H9 (cell line): Measurements from ENCODE around the gene PCNX3. TPM values are rescaled to one million over a fixed set of nuclear protein-coding genes. Genes with fewer than 3 reads are reported as not detected.
A peak's percentile ranks its signal among the peaks of the same experiment; 100 is the strongest.

ENCODE experiments used
- DNase-seq: peaks from one replicate; pipeline ENCODE4 v3.0.0-alpha.2; 2017
- H2AFZ ChIP-seq: one replicate; pipeline ENCODE4 v1.6.1; 2013; ENCODE audit warnings: mild to moderate bottlenecking, low read length, control low read depth, moderate library complexity
- H2AK5ac ChIP-seq: 2 replicates; pipeline ENCODE4 v1.6.1; 2013; ENCODE audit warnings: low read length, control low read depth, mixed read lengths; ENCODE audit not compliant: insufficient read length
- H2BK120ac ChIP-seq: one replicate; pipeline ENCODE4 v1.6.1; 2013; ENCODE audit warnings: low read depth, mild to moderate bottlenecking, low read length, control low read depth, inconsistent platforms; ENCODE audit not compliant: poor library complexity, severe bottlenecking
- H2BK12ac ChIP-seq: 2 replicates; pipeline ENCODE4 v1.6.1; 2013; ENCODE audit warnings: low read length, control low read depth, mixed read lengths, low read depth; ENCODE audit not compliant: insufficient read length
- H2BK15ac ChIP-seq: 2 replicates; pipeline ENCODE4 v1.6.1; 2013; ENCODE audit warnings: low read depth, low read length, control low read depth
- H2BK20ac ChIP-seq: one replicate; pipeline ENCODE4 v1.6.1; 2013; ENCODE audit warnings: low read depth, mild to moderate bottlenecking, low read length, control low read depth, inconsistent platforms; ENCODE audit not compliant: poor library complexity, severe bottlenecking
- H2BK5ac ChIP-seq: 2 replicates; pipeline ENCODE4 v1.6.1; 2013; ENCODE audit warnings: low read length, control low read depth, mixed read lengths; ENCODE audit not compliant: insufficient read length
- H3K14ac ChIP-seq: 2 replicates; pipeline ENCODE4 v1.6.1; 2013; ENCODE audit warnings: low read length, control low read depth; ENCODE audit not compliant: insufficient read depth
- H3K18ac ChIP-seq: 2 replicates; pipeline ENCODE4 v1.6.1; 2013; ENCODE audit warnings: low read depth, mild to moderate bottlenecking, mixed read lengths, low read length, control low read depth; ENCODE audit not compliant: insufficient read length
- H3K23ac ChIP-seq: 2 replicates; pipeline ENCODE4 v1.6.1; 2013; ENCODE audit warnings: low read length, control low read depth, mixed read lengths, low read depth; ENCODE audit not compliant: insufficient read length
- H3K23me2 ChIP-seq: 2 replicates; pipeline ENCODE4 v1.6.1; 2013; ENCODE audit warnings: low read depth, mild to moderate bottlenecking, mixed read lengths, low read length, control low read depth; ENCODE audit not compliant: insufficient read length, poor library complexity, severe bottlenecking
- H3K27ac ChIP-seq: 2 replicates; pipeline ENCODE4 v1.5.1; 2013; ENCODE audit warnings: low read length, control low read depth, mixed read lengths, low read depth; ENCODE audit not compliant: insufficient read length
- H3K27me3 ChIP-seq: 2 replicates; pipeline ENCODE4 v1.6.1; 2013; ENCODE audit warnings: low read length, control low read depth, inconsistent platforms; ENCODE audit not compliant: insufficient read depth
- H3K4ac ChIP-seq: 2 replicates; pipeline ENCODE4 v1.6.1; 2013; ENCODE audit warnings: low read depth, mild to moderate bottlenecking, control low read depth, inconsistent platforms, low read length, moderate library complexity
- H3K4me1 ChIP-seq: 2 replicates; pipeline ENCODE4 v1.6.1; 2013; ENCODE audit warnings: low read length, control low read depth, inconsistent platforms; ENCODE audit not compliant: insufficient read depth
- H3K4me2 ChIP-seq: 2 replicates; pipeline ENCODE4 v1.6.1; 2013; ENCODE audit warnings: low read length, control low read depth, mixed read lengths; ENCODE audit not compliant: insufficient read length, insufficient read depth
- H3K56ac ChIP-seq: 2 replicates; pipeline ENCODE4 v1.6.1; 2013; ENCODE audit warnings: low read depth, mild to moderate bottlenecking, mixed read lengths, low read length, control low read depth; ENCODE audit not compliant: insufficient read length
- H3K79me1 ChIP-seq: 2 replicates; pipeline ENCODE4 v1.6.1; 2013; ENCODE audit warnings: low read depth, mild to moderate bottlenecking, moderate library complexity, low read length, control low read depth, inconsistent platforms; ENCODE audit not compliant: insufficient read depth, poor library complexity, severe bottlenecking
- H3K79me2 ChIP-seq: 2 replicates; pipeline ENCODE4 v1.6.1; 2013; ENCODE audit warnings: low read length, control low read depth, inconsistent platforms; ENCODE audit not compliant: insufficient read depth
- H3K9ac ChIP-seq: 2 replicates; pipeline ENCODE4 v1.6.1; 2013; ENCODE audit warnings: low read length, control low read depth, mixed read lengths; ENCODE audit not compliant: insufficient read length; ENCODE audit errors: extremely low read depth
- H3K9me3 ChIP-seq: one replicate; pipeline ENCODE4 v1.6.1; 2013; ENCODE audit warnings: low read depth, low read length, inconsistent platforms; ENCODE audit not compliant: control insufficient read depth
- H3T11ph ChIP-seq: one replicate; pipeline ENCODE4 v1.6.1; 2013; ENCODE audit warnings: mild to moderate bottlenecking, low read length, control low read depth, inconsistent platforms
- H4K20me1 ChIP-seq: one replicate; pipeline ENCODE4 v1.6.1; 2013; ENCODE audit not compliant: control insufficient read depth, insufficient read length, insufficient read depth
- H4K5ac ChIP-seq: 2 replicates; pipeline ENCODE4 v1.6.1; 2013; ENCODE audit warnings: low read depth, mild to moderate bottlenecking, mixed read lengths, low read length, control low read depth; ENCODE audit not compliant: insufficient read length
- H4K8ac ChIP-seq: replicated peaks from 2 replicates; pipeline ENCODE4 v1.6.1; 2013; ENCODE audit warnings: low read length, control low read depth, mixed read lengths, low read depth; ENCODE audit not compliant: insufficient read length
- H4K91ac ChIP-seq: 2 replicates; pipeline ENCODE4 v1.6.1; 2013; ENCODE audit warnings: low read depth, mild to moderate bottlenecking, moderate library complexity, mixed read lengths, low read length, control low read depth; ENCODE audit not compliant: insufficient read length
- H3K27ac Mint-ChIP-seq, 3 experiments: 2 replicates in 2 of 3; 3 replicates in 1 of 3; pipeline ENCODE4 v1.8.0; 2020 to 2021; ENCODE audit warnings: mixed read lengths in 3 of 3, mild to moderate bottlenecking in 1 of 3, moderate library complexity in 1 of 3
- H3K27me3 Mint-ChIP-seq: 2 replicates; pipeline ENCODE4 v1.8.0; 2021; ENCODE audit warnings: low read depth, mild to moderate bottlenecking, moderate library complexity, mixed read lengths
- H3K36me3 Mint-ChIP-seq, 3 experiments: 2 replicates in 2 of 3; 3 replicates in 1 of 3; pipeline ENCODE4 v1.8.0; 2020 to 2021; ENCODE audit warnings: low read depth in 3 of 3, mixed read lengths in 3 of 3; ENCODE audit not compliant: insufficient read depth in 1 of 3
- H3K4me1 Mint-ChIP-seq, 2 experiments: 2 replicates each; pipeline ENCODE4 v1.8.0; 2020; ENCODE audit warnings: mixed read lengths in 2 of 2
- H3K4me3 Mint-ChIP-seq, 2 experiments: 2 replicates in 1 of 2; 3 replicates in 1 of 2; pipeline ENCODE4 v1.8.0; 2020 to 2021; ENCODE audit warnings: mild to moderate bottlenecking in 2 of 2, mixed read lengths in 2 of 2, moderate library complexity in 1 of 2
- H3K9me3 Mint-ChIP-seq, 2 experiments: 2 replicates in 1 of 2; 3 replicates in 1 of 2; pipeline ENCODE4 v1.8.0; 2020; ENCODE audit warnings: mild to moderate bottlenecking in 2 of 2, mixed read lengths in 2 of 2, moderate library complexity in 1 of 2
- WGBS: extraction: QIAGEN DNeasy Blood & Tissue Kit; methylation state at CpG from one replicate; pipeline ENCODE4 v1.1.7; 2013; ENCODE audit warnings: missing lambda C conversion rate, low lambda C conversion rate, mixed read lengths; ENCODE audit not compliant: insufficient read length; ENCODE audit errors: extremely low coverage; 5-methylcytosine and 5-hydroxymethylcytosine counted together
- total RNA-seq: library from RNA; stranded (reverse); gene quantifications from 2 replicates; pipeline ENCODE4 v1.2.1, GENCODE V29; 2021
- TF ChIP-seq, protein P1 (sequence below): fragments of 200-600 bp; sonication (generic); conservative IDR thresholded peaks from 3 replicates; pipeline ENCODE4 v1.8.0; 2021; ENCODE audit warnings: antibody characterized with exemption, mild to moderate bottlenecking

The PCNX3 gene
- total RNA-seq, 1 experiment from 2014 or later, result 50.5 TPM

DNA sequence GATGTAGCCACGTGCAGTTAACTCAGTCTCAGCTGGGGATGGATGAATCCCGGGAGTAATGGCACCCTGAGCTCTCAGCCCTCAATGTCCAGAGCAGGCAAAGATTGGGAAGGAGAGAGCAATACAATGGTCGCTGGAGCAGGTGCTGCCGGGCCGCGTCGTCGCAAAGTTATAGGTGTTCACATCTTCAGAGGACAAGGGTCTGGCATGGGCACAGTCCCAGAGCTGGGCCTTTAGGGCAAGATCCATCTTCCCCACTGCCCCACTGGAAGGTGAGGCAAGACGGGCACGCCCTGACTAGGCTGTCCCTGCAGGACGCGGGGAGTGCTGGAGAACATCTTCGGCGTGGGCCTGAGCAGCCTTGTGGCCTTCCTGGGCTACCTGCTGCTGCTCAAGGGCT is 7.6 kb downstream of the PCNX3 start:
- Histone ChIP-seq H2BK15ac (no peak overlapping the region), H3K14ac (no peak overlapping the region; the same call in 1 of the 2 replicates), H3K4me1 (no peaks in the 10 kb centered on the region), H3K18ac (no peak overlapping the region), H3K79me2 (no peaks in the 10 kb centered on the region), H2BK120ac (no peak overlapping the region), H2BK5ac (no peak overlapping the region), H4K8ac (no peak overlapping the region), H3K23me2 (no peaks in the 10 kb centered on the region), H3K56ac (no peak overlapping the region), H3K27ac (no peak overlapping the region), H4K5ac (no peak overlapping the region), H3K27me3 (no peaks in the 10 kb centered on the region), H3K9me3 (no peaks in the 10 kb centered on the region), H3T11ph (no peak overlapping the region), H3K79me1 (no peaks in the 10 kb centered on the region), H2BK20ac (no peak overlapping the region), H3K4me2 (no peak overlapping the region), H2AK5ac (no peak overlapping the region), H2BK12ac (no peak overlapping the region), H3K9ac (no peak overlapping the region), H2AFZ (no peak overlapping the region), H4K20me1 (no peaks in the 10 kb centered on the region), H3K4ac (no peak overlapping the region), H4K91ac (no peak overlapping the region), H3K23ac (no peak overlapping the region)
- no peaks in the 10 kb centered on the region for H3K9me3 Mint-ChIP-seq
- peak overlapping the region in 1 of 3 experiments; percentile 17; a peak in 1 of 7 replicates for H3K27ac Mint-ChIP-seq
- TF ChIP-seq, protein P1, sequence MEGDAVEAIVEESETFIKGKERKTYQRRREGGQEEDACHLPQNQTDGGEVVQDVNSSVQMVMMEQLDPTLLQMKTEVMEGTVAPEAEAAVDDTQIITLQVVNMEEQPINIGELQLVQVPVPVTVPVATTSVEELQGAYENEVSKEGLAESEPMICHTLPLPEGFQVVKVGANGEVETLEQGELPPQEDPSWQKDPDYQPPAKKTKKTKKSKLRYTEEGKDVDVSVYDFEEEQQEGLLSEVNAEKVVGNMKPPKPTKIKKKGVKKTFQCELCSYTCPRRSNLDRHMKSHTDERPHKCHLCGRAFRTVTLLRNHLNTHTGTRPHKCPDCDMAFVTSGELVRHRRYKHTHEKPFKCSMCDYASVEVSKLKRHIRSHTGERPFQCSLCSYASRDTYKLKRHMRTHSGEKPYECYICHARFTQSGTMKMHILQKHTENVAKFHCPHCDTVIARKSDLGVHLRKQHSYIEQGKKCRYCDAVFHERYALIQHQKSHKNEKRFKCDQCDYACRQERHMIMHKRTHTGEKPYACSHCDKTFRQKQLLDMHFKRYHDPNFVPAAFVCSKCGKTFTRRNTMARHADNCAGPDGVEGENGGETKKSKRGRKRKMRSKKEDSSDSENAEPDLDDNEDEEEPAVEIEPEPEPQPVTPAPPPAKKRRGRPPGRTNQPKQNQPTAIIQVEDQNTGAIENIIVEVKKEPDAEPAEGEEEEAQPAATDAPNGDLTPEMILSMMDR, result no peak
- peak overlapping the region in 1 of 2 experiments; percentile 16; a peak in 1 of 5 replicates for H3K4me3 Mint-ChIP-seq
- no peak for DNase-seq
- WGBS, result no CpG with 5 or more reads among the region's 14 CpGs
- peaks cover 22 to 74% (median 72%) of the 10 kb centered on the region in 3 experiments; a peak in 6 of 7 replicates for H3K36me3 Mint-ChIP-seq
- no peaks in the 10 kb centered on the region for H3K27me3 Mint-ChIP-seq
- H3K4me1 Mint-ChIP-seq, result no peaks in the 10 kb centered on the region
